H9 (cell line): ENCODE measurements around the gene ADAM29. TPM values are rescaled to one million over a fixed set of nuclear protein-coding genes. Genes with fewer than 3 reads are reported as not detected.

Experiments used
- DNase-seq: peaks from one replicate; pipeline ENCODE4 v3.0.0-alpha.2; 2017
- H2AFZ ChIP-seq: one replicate; pipeline ENCODE4 v1.6.1; 2013; ENCODE audit warnings: mild to moderate bottlenecking, low read length, control low read depth, moderate library complexity
- H2AK5ac ChIP-seq: 2 replicates; pipeline ENCODE4 v1.6.1; 2013; ENCODE audit warnings: low read length, control low read depth, mixed read lengths; ENCODE audit not compliant: insufficient read length
- H2BK120ac ChIP-seq: one replicate; pipeline ENCODE4 v1.6.1; 2013; ENCODE audit warnings: low read depth, mild to moderate bottlenecking, low read length, control low read depth, inconsistent platforms; ENCODE audit not compliant: poor library complexity, severe bottlenecking
- H2BK12ac ChIP-seq: 2 replicates; pipeline ENCODE4 v1.6.1; 2013; ENCODE audit warnings: low read length, control low read depth, mixed read lengths, low read depth; ENCODE audit not compliant: insufficient read length
- H2BK15ac ChIP-seq: 2 replicates; pipeline ENCODE4 v1.6.1; 2013; ENCODE audit warnings: low read depth, low read length, control low read depth
- H2BK20ac ChIP-seq: one replicate; pipeline ENCODE4 v1.6.1; 2013; ENCODE audit warnings: low read depth, mild to moderate bottlenecking, low read length, control low read depth, inconsistent platforms; ENCODE audit not compliant: poor library complexity, severe bottlenecking
- H2BK5ac ChIP-seq: 2 replicates; pipeline ENCODE4 v1.6.1; 2013; ENCODE audit warnings: low read length, control low read depth, mixed read lengths; ENCODE audit not compliant: insufficient read length
- H3K14ac ChIP-seq: 2 replicates; pipeline ENCODE4 v1.6.1; 2013; ENCODE audit warnings: low read length, control low read depth; ENCODE audit not compliant: insufficient read depth
- H3K18ac ChIP-seq: 2 replicates; pipeline ENCODE4 v1.6.1; 2013; ENCODE audit warnings: low read depth, mild to moderate bottlenecking, mixed read lengths, low read length, control low read depth; ENCODE audit not compliant: insufficient read length
- H3K23ac ChIP-seq: 2 replicates; pipeline ENCODE4 v1.6.1; 2013; ENCODE audit warnings: low read length, control low read depth, mixed read lengths, low read depth; ENCODE audit not compliant: insufficient read length
- H3K23me2 ChIP-seq: 2 replicates; pipeline ENCODE4 v1.6.1; 2013; ENCODE audit warnings: low read depth, mild to moderate bottlenecking, mixed read lengths, low read length, control low read depth; ENCODE audit not compliant: insufficient read length, poor library complexity, severe bottlenecking
- H3K27ac ChIP-seq: 2 replicates; pipeline ENCODE4 v1.5.1; 2013; ENCODE audit warnings: low read length, control low read depth, mixed read lengths, low read depth; ENCODE audit not compliant: insufficient read length
- H3K27me3 ChIP-seq: 2 replicates; pipeline ENCODE4 v1.6.1; 2013; ENCODE audit warnings: low read length, control low read depth, inconsistent platforms; ENCODE audit not compliant: insufficient read depth
- H3K4ac ChIP-seq: 2 replicates; pipeline ENCODE4 v1.6.1; 2013; ENCODE audit warnings: low read depth, mild to moderate bottlenecking, control low read depth, inconsistent platforms, low read length, moderate library complexity
- H3K4me1 ChIP-seq: 2 replicates; pipeline ENCODE4 v1.6.1; 2013; ENCODE audit warnings: low read length, control low read depth, inconsistent platforms; ENCODE audit not compliant: insufficient read depth
- H3K4me2 ChIP-seq: 2 replicates; pipeline ENCODE4 v1.6.1; 2013; ENCODE audit warnings: low read length, control low read depth, mixed read lengths; ENCODE audit not compliant: insufficient read length, insufficient read depth
- H3K56ac ChIP-seq: 2 replicates; pipeline ENCODE4 v1.6.1; 2013; ENCODE audit warnings: low read depth, mild to moderate bottlenecking, mixed read lengths, low read length, control low read depth; ENCODE audit not compliant: insufficient read length
- H3K79me1 ChIP-seq: 2 replicates; pipeline ENCODE4 v1.6.1; 2013; ENCODE audit warnings: low read depth, mild to moderate bottlenecking, moderate library complexity, low read length, control low read depth, inconsistent platforms; ENCODE audit not compliant: insufficient read depth, poor library complexity, severe bottlenecking
- H3K79me2 ChIP-seq: 2 replicates; pipeline ENCODE4 v1.6.1; 2013; ENCODE audit warnings: low read length, control low read depth, inconsistent platforms; ENCODE audit not compliant: insufficient read depth
- H3K9ac ChIP-seq: 2 replicates; pipeline ENCODE4 v1.6.1; 2013; ENCODE audit warnings: low read length, control low read depth, mixed read lengths; ENCODE audit not compliant: insufficient read length; ENCODE audit errors: extremely low read depth
- H3K9me3 ChIP-seq: one replicate; pipeline ENCODE4 v1.6.1; 2013; ENCODE audit warnings: low read depth, low read length, inconsistent platforms; ENCODE audit not compliant: control insufficient read depth
- H3T11ph ChIP-seq: one replicate; pipeline ENCODE4 v1.6.1; 2013; ENCODE audit warnings: mild to moderate bottlenecking, low read length, control low read depth, inconsistent platforms
- H4K20me1 ChIP-seq: one replicate; pipeline ENCODE4 v1.6.1; 2013; ENCODE audit not compliant: control insufficient read depth, insufficient read length, insufficient read depth
- H4K5ac ChIP-seq: 2 replicates; pipeline ENCODE4 v1.6.1; 2013; ENCODE audit warnings: low read depth, mild to moderate bottlenecking, mixed read lengths, low read length, control low read depth; ENCODE audit not compliant: insufficient read length
- H4K8ac ChIP-seq: replicated peaks from 2 replicates; pipeline ENCODE4 v1.6.1; 2013; ENCODE audit warnings: low read length, control low read depth, mixed read lengths, low read depth; ENCODE audit not compliant: insufficient read length
- H4K91ac ChIP-seq: 2 replicates; pipeline ENCODE4 v1.6.1; 2013; ENCODE audit warnings: low read depth, mild to moderate bottlenecking, moderate library complexity, mixed read lengths, low read length, control low read depth; ENCODE audit not compliant: insufficient read length
- H3K27ac Mint-ChIP-seq, 3 experiments: 2 replicates in 2 of 3; 3 replicates in 1 of 3; pipeline ENCODE4 v1.8.0; 2020 to 2021; ENCODE audit warnings: mixed read lengths in 3 of 3, mild to moderate bottlenecking in 1 of 3, moderate library complexity in 1 of 3
- H3K27me3 Mint-ChIP-seq: 2 replicates; pipeline ENCODE4 v1.8.0; 2021; ENCODE audit warnings: low read depth, mild to moderate bottlenecking, moderate library complexity, mixed read lengths
- H3K36me3 Mint-ChIP-seq, 3 experiments: 2 replicates in 2 of 3; 3 replicates in 1 of 3; pipeline ENCODE4 v1.8.0; 2020 to 2021; ENCODE audit warnings: low read depth in 3 of 3, mixed read lengths in 3 of 3; ENCODE audit not compliant: insufficient read depth in 1 of 3
- H3K4me1 Mint-ChIP-seq, 2 experiments: 2 replicates each; pipeline ENCODE4 v1.8.0; 2020; ENCODE audit warnings: mixed read lengths in 2 of 2
- H3K4me3 Mint-ChIP-seq, 2 experiments: 2 replicates in 1 of 2; 3 replicates in 1 of 2; pipeline ENCODE4 v1.8.0; 2020 to 2021; ENCODE audit warnings: mild to moderate bottlenecking in 2 of 2, mixed read lengths in 2 of 2, moderate library complexity in 1 of 2
- H3K9me3 Mint-ChIP-seq, 2 experiments: 2 replicates in 1 of 2; 3 replicates in 1 of 2; pipeline ENCODE4 v1.8.0; 2020; ENCODE audit warnings: mild to moderate bottlenecking in 2 of 2, mixed read lengths in 2 of 2, moderate library complexity in 1 of 2
- WGBS: extraction: QIAGEN DNeasy Blood & Tissue Kit; methylation state at CpG from one replicate; pipeline ENCODE4 v1.1.7; 2013; ENCODE audit warnings: missing lambda C conversion rate, low lambda C conversion rate, mixed read lengths; ENCODE audit not compliant: insufficient read length; ENCODE audit errors: extremely low coverage; 5-methylcytosine and 5-hydroxymethylcytosine counted together
- total RNA-seq: library from RNA; stranded (reverse); gene quantifications from 2 replicates; pipeline ENCODE4 v1.2.1, GENCODE V29; 2021
- TF ChIP-seq, protein P1 (sequence below): fragments of 200-600 bp; sonication (generic); conservative IDR thresholded peaks from 3 replicates; pipeline ENCODE4 v1.8.0; 2021; ENCODE audit warnings: antibody characterized with exemption, mild to moderate bottlenecking

ADAM29 gene
- total RNA-seq, 1 experiment from 2014 or later: not detected

DNA sequence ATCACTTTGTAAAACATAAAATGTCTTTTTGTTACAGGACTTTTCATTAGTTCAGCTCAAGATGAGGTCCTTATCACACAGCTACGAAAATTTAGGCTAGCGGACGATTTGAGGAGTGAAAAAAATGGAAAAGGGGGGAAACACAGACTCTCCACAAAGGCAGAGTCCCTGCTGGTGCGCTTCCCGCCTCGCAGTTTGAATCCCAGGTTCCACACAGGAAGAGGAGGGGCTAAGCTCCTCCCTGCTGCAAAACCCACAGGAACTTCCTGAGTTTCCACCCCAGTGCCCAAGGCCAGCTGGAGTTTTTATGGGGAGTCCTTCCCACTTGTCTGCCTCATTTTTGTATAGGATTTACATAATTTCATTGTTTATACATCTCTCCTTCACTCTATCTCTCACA lies 11.2 kb downstream of the ADAM29 start:
- TF ChIP-seq, protein P1, sequence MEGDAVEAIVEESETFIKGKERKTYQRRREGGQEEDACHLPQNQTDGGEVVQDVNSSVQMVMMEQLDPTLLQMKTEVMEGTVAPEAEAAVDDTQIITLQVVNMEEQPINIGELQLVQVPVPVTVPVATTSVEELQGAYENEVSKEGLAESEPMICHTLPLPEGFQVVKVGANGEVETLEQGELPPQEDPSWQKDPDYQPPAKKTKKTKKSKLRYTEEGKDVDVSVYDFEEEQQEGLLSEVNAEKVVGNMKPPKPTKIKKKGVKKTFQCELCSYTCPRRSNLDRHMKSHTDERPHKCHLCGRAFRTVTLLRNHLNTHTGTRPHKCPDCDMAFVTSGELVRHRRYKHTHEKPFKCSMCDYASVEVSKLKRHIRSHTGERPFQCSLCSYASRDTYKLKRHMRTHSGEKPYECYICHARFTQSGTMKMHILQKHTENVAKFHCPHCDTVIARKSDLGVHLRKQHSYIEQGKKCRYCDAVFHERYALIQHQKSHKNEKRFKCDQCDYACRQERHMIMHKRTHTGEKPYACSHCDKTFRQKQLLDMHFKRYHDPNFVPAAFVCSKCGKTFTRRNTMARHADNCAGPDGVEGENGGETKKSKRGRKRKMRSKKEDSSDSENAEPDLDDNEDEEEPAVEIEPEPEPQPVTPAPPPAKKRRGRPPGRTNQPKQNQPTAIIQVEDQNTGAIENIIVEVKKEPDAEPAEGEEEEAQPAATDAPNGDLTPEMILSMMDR: no peak
- no peak overlapping the region for H3K4me3 Mint-ChIP-seq
- no peak overlapping the region for H4K91ac ChIP-seq
- H2BK12ac ChIP-seq: no peak overlapping the region
- H3K4me1 ChIP-seq: no peaks in the 10 kb centered on the region
- H3K27me3 Mint-ChIP-seq: no peaks in the 10 kb centered on the region
- peaks cover 3% of the 10 kb centered on the region in 2 experiments; a peak in 2 of 5 replicates for H3K9me3 Mint-ChIP-seq
- no peak overlapping the region for H3K14ac ChIP-seq
- peak overlapping the region; percentile 33 for H2AFZ ChIP-seq
- H3K56ac ChIP-seq: no peak overlapping the region
- no peaks in the 10 kb centered on the region for H3K79me2 ChIP-seq
- H4K8ac ChIP-seq: no peak overlapping the region
- no peak overlapping the region for H2BK5ac ChIP-seq
- no peak overlapping the region for H2BK15ac ChIP-seq
- H3K79me1 ChIP-seq: no peaks in the 10 kb centered on the region
- no peaks in the 10 kb centered on the region for H3K9me3 ChIP-seq
- H3K27me3 ChIP-seq: no peaks in the 10 kb centered on the region
- H3K23ac ChIP-seq: no peak overlapping the region
- no peak overlapping the region for H3K4ac ChIP-seq
- no peak overlapping the region for H2AK5ac ChIP-seq
- WGBS: no CpG with 5 or more reads among the region's 6 CpGs
- DNase-seq: no peak
- H2BK120ac ChIP-seq: no peak overlapping the region
- H3K36me3 Mint-ChIP-seq: peaks cover 0 to 4% (median 1%) of the 10 kb centered on the region in 3 experiments; a peak in 1 of 7 replicates
- H2BK20ac ChIP-seq: no peak overlapping the region
- H3K27ac Mint-ChIP-seq: no peak overlapping the region; a peak in 2 of 7 replicates
- no peak overlapping the region for H3K27ac ChIP-seq
- H4K20me1 ChIP-seq: no peaks in the 10 kb centered on the region
- H3K9ac ChIP-seq: no peak overlapping the region
- no peak overlapping the region for H3K4me2 ChIP-seq
- no peak overlapping the region for H4K5ac ChIP-seq
- H3K4me1 Mint-ChIP-seq: peaks cover 13 to 15% of the 10 kb centered on the region in 2 experiments
- H3K18ac ChIP-seq: no peak overlapping the region
- no peak overlapping the region for H3T11ph ChIP-seq
- H3K23me2 ChIP-seq: no peaks in the 10 kb centered on the region
